Suprapubic skin (tissue), 4 donors: Measurements from ENCODE around the gene CMBL. TPM values are rescaled to one million over a fixed set of nuclear protein-coding genes. Genes with fewer than 3 reads are reported as not detected.
"Not testable (repeated sequence)": the region's sequence is repeated elsewhere in the genome, so short reads cannot be mapped to it uniquely, and the experiment has no call there.

Experiments
- DNase-seq, 2 donors: peaks; one replicate each; pipeline ENCODE4 v3.0.0-alpha.2; 2019; ENCODE audit warnings: low spot score in 2 of 2
- H3K27ac ChIP-seq: fragments of 200-600 bp; sonication (generic); one replicate; pipeline ENCODE4 v1.5.1; 2019
- H3K27me3 ChIP-seq: fragments of 200-600 bp; sonication (generic); one replicate; pipeline ENCODE4 v1.5.1; 2019
- H3K36me3 ChIP-seq: fragments of 200-600 bp; sonication (generic); one replicate; pipeline ENCODE4 v1.5.1; 2019
- H3K4me1 ChIP-seq: fragments of 200-600 bp; sonication (generic); one replicate; pipeline ENCODE4 v1.5.1; 2019
- H3K4me3 ChIP-seq: fragments of 200-600 bp; sonication (generic); one replicate; pipeline ENCODE4 v1.5.1; 2019; ENCODE audit warnings: mild to moderate bottlenecking
- H3K9me3 ChIP-seq: fragments of 200-600 bp; sonication (generic); one replicate; pipeline ENCODE4 v1.5.1; 2019
- CTCF ChIP-seq, 2 donors: fragments of 200-600 bp in 1 of 2; fragments of 450-650 bp in 1 of 2; sonication (generic) in 1 of 2; IDR thresholded peaks; one replicate each; pipeline ENCODE4 v1.5.1; 2016 to 2019; ENCODE audit warnings: antibody characterized with exemption in 2 of 2, mild to moderate bottlenecking in 1 of 2, moderate library complexity in 1 of 2
- EP300 ChIP-seq: sonication (generic); formaldehyde crosslinking; IDR thresholded peaks from one replicate; pipeline ENCODE4 v1.6.1; 2017; ENCODE audit warnings: antibody characterized with exemption
- POLR2A ChIP-seq, 2 donors: fragments of 450-650 bp; IDR thresholded peaks; one replicate each; pipeline ENCODE4 v1.6.1; 2017; ENCODE audit warnings: antibody characterized with exemption in 2 of 2, mild to moderate bottlenecking in 2 of 2, moderate library complexity in 2 of 2
- POLR2AphosphoS5 ChIP-seq, 3 donors: sonication (generic); formaldehyde crosslinking; IDR thresholded peaks; one replicate each; pipeline ENCODE4 v1.6.1; 2017; ENCODE audit warnings: antibody characterized with exemption in 3 of 3
- WGBS: methylation state at CpG from one replicate; pipeline ENCODE4 v1.1.5; 2018; 5-methylcytosine and 5-hydroxymethylcytosine counted together
- total RNA-seq, 4 donors: library from RNA; depleted of rRNA; stranded (reverse); fragments of >200 nt; gene quantifications; one replicate each; pipeline ENCODE4 v1.1.0, GENCODE V29; 2016

Gene CMBL
- total RNA-seq, 4 donors from 2014 or later, result 0.93 to 4.8 (median 2.7) TPM

- Histone ChIP-seq H3K27me3 (no peaks in the 10 kb centered on the region), H3K4me3 (peak overlapping the region; percentile 93), H3K36me3 (peaks cover 11% of the 10 kb centered on the region), H3K27ac (peak overlapping the region; percentile 95), H3K4me1 (peaks cover 36% of the 10 kb centered on the region), H3K9me3 (no peaks in the 10 kb centered on the region)
- TF ChIP-seq EP300, result no peak
- no peak for TF ChIP-seq POLR2A (IDR thresholded peaks at IDR 0.05)
- TF ChIP-seq POLR2AphosphoS5 (IDR thresholded peaks at IDR 0.05), result no peak
- no peak for TF ChIP-seq CTCF (IDR thresholded peaks at IDR 0.05)
- under 1% methylated on average over 21 of the region's 21 CpGs for WGBS
- DNase-seq, result no peak
These were observed 56.9 kb downstream of the CMBL start for GRCh38 chr5:10250806-10251276.

GRCh38 chr5:10249948-10250805 lies 57.5 kb downstream of the CMBL start, which contains the start of gene CCT5:
CCT5 (plus strand) TSS chr5:10250280; CDS start chr5:10250341, 61 bp downstream.
- Histone ChIP-seq H3K27me3 (no peaks in the 10 kb centered on the region), H3K4me1 (peaks cover 36% of the 10 kb centered on the region), H3K27ac (peak within 1 kb of the TSS; percentile 95), H3K36me3 (peaks cover 4% of the 10 kb centered on the region), H3K4me3 (peak within 1 kb of the TSS; percentile 93), H3K9me3 (no peaks in the 10 kb centered on the region)
- peak; percentile 96 to 97 for DNase-seq
- WGBS, result under 1% methylated on average over 30 of the region's 67 CpGs
- TF ChIP-seq POLR2A (IDR thresholded peaks at IDR 0.05), result peak in 1 of 2 donors; percentile 37
- TF ChIP-seq EP300, result no peak
- no peak for TF ChIP-seq CTCF (IDR thresholded peaks at IDR 0.05)
- peak in 1 of 3 donors; percentile 56 for TF ChIP-seq POLR2AphosphoS5 (IDR thresholded peaks at IDR 0.05)

GRCh38 chr5:10248378-10249260 lies 59.1 kb downstream of the CMBL start:
- 63% methylated on average over 29 of the region's 29 CpGs for WGBS
- Histone ChIP-seq H3K27me3 (no peaks in the 10 kb centered on the region), H3K36me3 (peaks cover 4% of the 10 kb centered on the region), H3K4me3 (peak overlapping the region; percentile 93), H3K27ac (peak overlapping the region; percentile 95), H3K9me3 (no peaks in the 10 kb centered on the region), H3K4me1 (peaks cover 36% of the 10 kb centered on the region)
- TF ChIP-seq POLR2AphosphoS5 (IDR thresholded peaks at IDR 0.05), result no peak
- no peak for TF ChIP-seq EP300
- TF ChIP-seq POLR2A (IDR thresholded peaks at IDR 0.05), result no peak
- TF ChIP-seq CTCF (IDR thresholded peaks at IDR 0.05), result no peak
- no peak for DNase-seq

GRCh38 chr5:10247217-10247616 lies 60.5 kb downstream of the CMBL start:
- not testable (repeated sequence) for H3K36me3 ChIP-seq, H3K27me3 ChIP-seq, H3K4me3 ChIP-seq, DNase-seq, H3K9me3 ChIP-seq
- Histone ChIP-seq H3K4me1 (peaks cover 30% of the 10 kb centered on the region), H3K27ac (peak overlapping the region; percentile 12)
- WGBS, result 87% methylated on average over 4 of the region's 4 CpGs

GRCh38 chr5:10246761-10247160 lies 60.9 kb downstream of the CMBL start:
- Histone ChIP-seq H3K4me1 (peaks cover 25% of the 10 kb centered on the region), H3K27me3 (no peaks in the 10 kb centered on the region)

More at GRCh38 chr5:10246761-10247160, 60.9 kb downstream of the CMBL start:
- no peak for TF ChIP-seq CTCF (IDR thresholded peaks at IDR 0.05)
- Histone ChIP-seq H3K36me3 (no peaks in the 10 kb centered on the region), H3K27ac (peak overlapping the region; percentile 12), H3K9me3 (no peaks in the 10 kb centered on the region), H3K4me3 (no peak overlapping the region)
- DNase-seq, result no peak
- WGBS, result 60% methylated on average over 3 of the region's 3 CpGs
